ENCODE data around the gene GALNT18.

GRCh38 chr11:11236498-11237059, 385.2 kb downstream of the GALNT18 start:
- no peak for TF ChIP-seq RFX5 (IDR thresholded peaks at IDR 0.05; ENCODE audit: low read depth, low read length)
- no peak for TF ChIP-seq CTCF (conservative IDR thresholded peaks at IDR 0.05; ENCODE audit: low read depth, low read length)
- TF ChIP-seq CHD1 (IDR thresholded peaks at IDR 0.05; ENCODE audit: low read depth, low read length): no peak
- no peak for TF ChIP-seq SMC3 (IDR thresholded peaks at IDR 0.05; ENCODE audit: low read depth, low read length)
- TF ChIP-seq POLR2A (IDR thresholded peaks at IDR 0.05; ENCODE audit: low read depth, low read length): no peak
- no peak for TF ChIP-seq USF2 (IDR thresholded peaks at IDR 0.05; ENCODE audit: low read depth, low read length)

All from IMR-90 (cell line).